Measurements from ENCODE around the gene MGAT4B. TPM values are rescaled to one million over a fixed set of nuclear protein-coding genes. Genes with fewer than 3 reads are reported as not detected.
"Not testable (repeated sequence)": the region's sequence is repeated elsewhere in the genome, so short reads cannot be mapped to it uniquely, and the experiment has no call there.

MGAT4B gene
- polyA plus RNA-seq, 2 donors, result 59.2 to 66.8 TPM

DNA sequence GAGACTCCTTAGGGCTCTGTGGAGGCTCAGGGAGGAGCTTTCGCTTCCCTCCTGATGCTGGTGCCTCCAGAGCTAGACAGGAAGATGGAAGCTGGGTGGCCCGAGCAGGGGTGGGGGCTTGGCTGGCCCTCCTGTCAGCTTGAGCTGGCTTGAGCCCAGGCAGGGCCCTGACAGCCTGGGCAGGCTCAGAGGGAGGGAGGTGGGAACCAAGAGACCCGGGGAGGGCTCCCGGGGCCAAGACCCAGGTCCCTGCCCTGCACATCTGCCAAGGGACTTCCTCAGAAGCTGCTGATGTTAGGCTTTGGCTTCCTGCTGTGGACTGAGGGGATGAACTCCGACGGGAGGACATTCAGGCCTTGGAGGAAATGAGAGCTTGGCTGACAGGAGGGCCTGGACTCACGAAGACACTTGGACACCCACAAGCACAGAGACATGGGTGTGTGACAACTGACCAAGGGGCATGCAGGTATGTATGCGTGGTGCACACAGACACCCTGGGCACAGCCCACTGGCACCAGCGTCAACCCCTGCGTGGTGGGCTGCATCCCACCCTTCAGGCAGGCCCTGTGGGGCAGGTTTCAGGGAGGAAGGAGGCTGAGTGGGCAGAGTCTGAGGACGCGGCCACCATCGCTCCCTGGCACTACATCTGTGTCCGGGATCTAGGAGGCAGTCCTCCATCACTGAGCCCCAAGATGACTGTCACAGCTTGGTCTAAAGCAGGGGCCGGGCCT lies 14.6 kb downstream of the MGAT4B start:
- H3K27ac ChIP-seq (ENCODE audit: low read depth in 2 of 2, low read length in 1 of 2), result peak overlapping the region in 1 of 2 donors; percentile 40
- 63 to 64% methylated on average over 12 to 15 of the region's 15 CpGs for WGBS, 2 donors
- no peaks in the 10 kb centered on the region for H3K9me3 ChIP-seq (ENCODE audit: control insufficient read depth in 2 of 2, insufficient read depth in 1 of 2, low read depth in 1 of 2, low read length in 1 of 2)
- H3K4me3 ChIP-seq (ENCODE audit: low read depth in 1 of 2, low read length in 2 of 2), result no peak overlapping the region
- H3K36me3 ChIP-seq (ENCODE audit: control insufficient read depth in 2 of 2, insufficient read depth in 2 of 2, low read length in 1 of 2), result no peaks in the 10 kb centered on the region
- peaks cover 3 to 21% of the 10 kb centered on the region in 2 donors for H3K4me1 ChIP-seq (ENCODE audit: control insufficient read depth in 2 of 2, insufficient read depth in 2 of 2, low read length in 1 of 2)
- H3K27me3 ChIP-seq (ENCODE audit: control insufficient read depth in 1 of 2, insufficient read depth in 2 of 2, low read length in 2 of 2), result no peaks in the 10 kb centered on the region

GRCh38 chr5:179789278-179789677 lies 17.4 kb downstream of the MGAT4B start:
- H3K4me1 ChIP-seq (ENCODE audit: control insufficient read depth in 2 of 2, insufficient read depth in 2 of 2, low read length in 1 of 2), result peaks cover 0 to 11% of the 10 kb centered on the region in 2 donors
- WGBS, 2 donors, result 94 to 97% methylated on average over 9 of the region's 9 CpGs
- H3K9me3 ChIP-seq (ENCODE audit: control insufficient read depth in 2 of 2, insufficient read depth in 1 of 2, low read depth in 1 of 2, low read length in 1 of 2); H3K4me3 ChIP-seq (ENCODE audit: low read depth in 1 of 2, low read length in 2 of 2); H3K36me3 ChIP-seq (ENCODE audit: control insufficient read depth in 2 of 2, insufficient read depth in 2 of 2, low read length in 1 of 2); H3K27ac ChIP-seq (ENCODE audit: low read depth in 2 of 2, low read length in 1 of 2); H3K27me3 ChIP-seq (ENCODE audit: control insufficient read depth in 1 of 2, insufficient read depth in 2 of 2, low read length in 2 of 2): not testable (repeated sequence)

DNA sequence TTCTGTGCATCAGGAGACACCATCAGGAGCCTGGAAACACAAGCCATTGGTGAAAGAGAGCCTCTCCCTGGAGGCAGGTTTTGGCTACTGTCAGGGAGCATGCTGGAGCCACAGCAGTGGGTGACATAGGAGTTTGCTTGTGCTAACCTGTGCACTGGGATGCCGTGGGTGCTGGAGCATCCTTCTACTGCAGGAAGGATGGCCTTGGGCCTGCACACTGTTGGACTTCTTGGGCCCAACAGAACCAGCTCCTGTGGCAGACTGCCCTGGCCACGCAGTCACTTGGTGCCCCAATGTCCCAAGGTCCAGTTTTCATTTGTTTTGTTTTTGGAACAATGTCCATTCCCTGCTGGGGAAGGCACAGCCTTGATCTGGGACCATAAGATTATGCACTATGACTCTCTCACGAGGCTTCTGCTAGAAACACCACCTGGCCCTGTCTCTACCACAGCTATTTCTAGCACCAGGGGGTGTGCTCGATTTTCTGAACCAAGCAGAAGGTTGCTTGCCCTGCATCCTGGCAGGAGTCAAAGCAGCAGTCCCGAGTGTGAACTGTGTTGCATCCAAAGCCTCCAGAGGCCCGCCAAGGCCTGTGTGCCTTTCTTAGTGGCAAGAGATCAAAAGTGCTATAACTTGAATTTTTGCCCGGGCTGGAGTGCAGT lies 18.3 kb downstream of the MGAT4B start:
- Histone ChIP-seq H3K9me3 (ENCODE audit: control insufficient read depth in 2 of 2, insufficient read depth in 1 of 2, low read depth in 1 of 2, low read length in 1 of 2) (no peaks in the 10 kb centered on the region), H3K36me3 (ENCODE audit: control insufficient read depth in 2 of 2, insufficient read depth in 2 of 2, low read length in 1 of 2) (no peaks in the 10 kb centered on the region), H3K4me3 (ENCODE audit: low read depth in 1 of 2, low read length in 2 of 2) (no peak overlapping the region), H3K27ac (ENCODE audit: low read depth in 2 of 2, low read length in 1 of 2) (no peak overlapping the region), H3K4me1 (ENCODE audit: control insufficient read depth in 2 of 2, insufficient read depth in 2 of 2, low read length in 1 of 2) (peaks cover 0 to 2% of the 10 kb centered on the region in 2 donors), H3K27me3 (ENCODE audit: control insufficient read depth in 1 of 2, insufficient read depth in 2 of 2, low read length in 2 of 2) (no peaks in the 10 kb centered on the region)
- WGBS, 2 donors, result 77 to 85% methylated on average over 7 of the region's 7 CpGs

GRCh38 chr5:179786861-179787260 lies 19.8 kb downstream of the MGAT4B start:
- Histone ChIP-seq H3K4me1 (ENCODE audit: control insufficient read depth in 2 of 2, insufficient read depth in 2 of 2, low read length in 1 of 2) (no peaks in the 10 kb centered on the region), H3K27me3 (ENCODE audit: control insufficient read depth in 1 of 2, insufficient read depth in 2 of 2, low read length in 2 of 2) (no peaks in the 10 kb centered on the region), H3K4me3 (ENCODE audit: low read depth in 1 of 2, low read length in 2 of 2) (no peak overlapping the region), H3K27ac (ENCODE audit: low read depth in 2 of 2, low read length in 1 of 2) (no peak overlapping the region), H3K9me3 (ENCODE audit: control insufficient read depth in 2 of 2, insufficient read depth in 1 of 2, low read depth in 1 of 2, low read length in 1 of 2) (no peaks in the 10 kb centered on the region), H3K36me3 (ENCODE audit: control insufficient read depth in 2 of 2, insufficient read depth in 2 of 2, low read length in 1 of 2) (no peaks in the 10 kb centered on the region)
- WGBS, 2 donors, result 70 to 78% methylated on average over 12 of the region's 12 CpGs

GRCh38 chr5:179783128-179783527 lies 23.5 kb downstream of the MGAT4B start:
- H3K9me3 ChIP-seq (ENCODE audit: control insufficient read depth in 2 of 2, insufficient read depth in 1 of 2, low read depth in 1 of 2, low read length in 1 of 2), result no peaks in the 10 kb centered on the region
- H3K27ac ChIP-seq (ENCODE audit: low read depth in 2 of 2, low read length in 1 of 2), result no peak overlapping the region
- peaks cover 8 to 10% of the 10 kb centered on the region in 2 donors for H3K36me3 ChIP-seq (ENCODE audit: control insufficient read depth in 2 of 2, insufficient read depth in 2 of 2, low read length in 1 of 2)
- no peak overlapping the region for H3K4me3 ChIP-seq (ENCODE audit: low read depth in 1 of 2, low read length in 2 of 2)
- H3K27me3 ChIP-seq (ENCODE audit: control insufficient read depth in 1 of 2, insufficient read depth in 2 of 2, low read length in 2 of 2), result no peaks in the 10 kb centered on the region
- H3K4me1 ChIP-seq (ENCODE audit: control insufficient read depth in 2 of 2, insufficient read depth in 2 of 2, low read length in 1 of 2), result no peaks in the 10 kb centered on the region
- 93 to 94% methylated on average over 9 of the region's 9 CpGs for WGBS, 2 donors

GRCh38 chr5:179781846-179782245 lies 24.8 kb downstream of the MGAT4B start:
- WGBS, 2 donors, result 94 to 96% methylated on average over 4 of the region's 4 CpGs
- no peaks in the 10 kb centered on the region for H3K27me3 ChIP-seq (ENCODE audit: control insufficient read depth in 1 of 2, insufficient read depth in 2 of 2, low read length in 2 of 2)
- H3K4me1 ChIP-seq (ENCODE audit: control insufficient read depth in 2 of 2, insufficient read depth in 2 of 2, low read length in 1 of 2), result no peaks in the 10 kb centered on the region

GRCh38 chr5:179780362-179780761 lies 26.3 kb downstream of the MGAT4B start:
- Histone ChIP-seq H3K27me3 (ENCODE audit: control insufficient read depth in 1 of 2, insufficient read depth in 2 of 2, low read length in 2 of 2) (no peaks in the 10 kb centered on the region), H3K4me3 (ENCODE audit: low read depth in 1 of 2, low read length in 2 of 2) (no peak overlapping the region), H3K9me3 (ENCODE audit: control insufficient read depth in 2 of 2, insufficient read depth in 1 of 2, low read depth in 1 of 2, low read length in 1 of 2) (no peaks in the 10 kb centered on the region), H3K4me1 (ENCODE audit: control insufficient read depth in 2 of 2, insufficient read depth in 2 of 2, low read length in 1 of 2) (no peaks in the 10 kb centered on the region), H3K36me3 (ENCODE audit: control insufficient read depth in 2 of 2, insufficient read depth in 2 of 2, low read length in 1 of 2) (peaks cover 10 to 21% of the 10 kb centered on the region in 2 donors), H3K27ac (ENCODE audit: low read depth in 2 of 2, low read length in 1 of 2) (no peak overlapping the region)
- 81 to 88% methylated on average over 7 of the region's 7 CpGs for WGBS, 2 donors

More at GRCh38 chr5:179781846-179782245, 24.8 kb downstream of the MGAT4B start:
- H3K36me3 ChIP-seq (ENCODE audit: control insufficient read depth in 2 of 2, insufficient read depth in 2 of 2, low read length in 1 of 2), result peaks cover 8 to 10% of the 10 kb centered on the region in 2 donors
- H3K9me3 ChIP-seq (ENCODE audit: control insufficient read depth in 2 of 2, insufficient read depth in 1 of 2, low read depth in 1 of 2, low read length in 1 of 2), result no peaks in the 10 kb centered on the region
- no peak overlapping the region for H3K27ac ChIP-seq (ENCODE audit: low read depth in 2 of 2, low read length in 1 of 2)
- H3K4me3 ChIP-seq (ENCODE audit: low read depth in 1 of 2, low read length in 2 of 2), result no peak overlapping the region

DNA sequence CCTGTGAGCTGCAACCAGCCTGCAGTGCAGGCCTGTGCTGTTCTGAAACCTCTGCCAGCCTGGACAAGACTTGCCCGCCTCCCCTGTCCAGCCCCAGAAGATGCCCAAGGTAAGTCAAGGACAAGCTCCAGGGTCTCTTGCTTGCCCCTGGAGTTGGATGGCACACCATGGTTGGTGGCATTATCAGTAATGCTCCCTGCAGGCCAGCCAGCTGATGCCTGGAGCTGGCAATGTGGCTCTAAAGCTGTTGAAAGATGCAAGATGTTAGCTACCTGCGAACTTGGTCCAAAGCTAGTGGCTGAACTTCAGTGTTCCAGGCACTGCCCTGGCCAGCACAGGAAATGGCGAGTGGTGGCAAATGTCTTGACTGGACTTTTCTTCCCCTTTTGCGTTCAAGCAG lies 26.8 kb downstream of the MGAT4B start:
- Histone ChIP-seq H3K4me3 (ENCODE audit: low read depth in 1 of 2, low read length in 2 of 2) (no peak overlapping the region), H3K27me3 (ENCODE audit: control insufficient read depth in 1 of 2, insufficient read depth in 2 of 2, low read length in 2 of 2) (no peaks in the 10 kb centered on the region), H3K27ac (ENCODE audit: low read depth in 2 of 2, low read length in 1 of 2) (no peak overlapping the region), H3K4me1 (ENCODE audit: control insufficient read depth in 2 of 2, insufficient read depth in 2 of 2, low read length in 1 of 2) (no peaks in the 10 kb centered on the region), H3K9me3 (ENCODE audit: control insufficient read depth in 2 of 2, insufficient read depth in 1 of 2, low read depth in 1 of 2, low read length in 1 of 2) (no peaks in the 10 kb centered on the region), H3K36me3 (ENCODE audit: control insufficient read depth in 2 of 2, insufficient read depth in 2 of 2, low read length in 1 of 2) (peaks cover 11 to 23% of the 10 kb centered on the region in 2 donors)
- WGBS, 2 donors, result 90 to 94% methylated on average over 4 of the region's 4 CpGs

- H3K36me3 ChIP-seq (ENCODE audit: control insufficient read depth in 2 of 2, insufficient read depth in 2 of 2, low read length in 1 of 2), result peaks cover 12 to 34% of the 10 kb centered on the region in 2 donors
- no peaks in the 10 kb centered on the region for H3K4me1 ChIP-seq (ENCODE audit: control insufficient read depth in 2 of 2, insufficient read depth in 2 of 2, low read length in 1 of 2)
- H3K9me3 ChIP-seq (ENCODE audit: control insufficient read depth in 2 of 2, insufficient read depth in 1 of 2, low read depth in 1 of 2, low read length in 1 of 2), result no peaks in the 10 kb centered on the region
- no peak overlapping the region for H3K4me3 ChIP-seq (ENCODE audit: low read depth in 1 of 2, low read length in 2 of 2)
- WGBS, 2 donors, result 88 to 92% methylated on average over 5 of the region's 5 CpGs
- H3K27me3 ChIP-seq (ENCODE audit: control insufficient read depth in 1 of 2, insufficient read depth in 2 of 2, low read length in 2 of 2), result no peaks in the 10 kb centered on the region
- H3K27ac ChIP-seq (ENCODE audit: low read depth in 2 of 2, low read length in 1 of 2), result no peak overlapping the region
Observed at GRCh38 chr5:179778591-179778990, 28.1 kb downstream of the MGAT4B start.
